BLaER1 (cell line): ENCODE measurements around the gene FAM3B.
A peak's percentile ranks its signal among the peaks of the same experiment; 100 is the strongest.
"Not testable (repeated sequence)": the region's sequence is repeated elsewhere in the genome, so short reads cannot be mapped to it uniquely, and the experiment has no call there.

ENCODE experiments used
- H3K27ac ChIP-seq: shearing (Covaris generic); formaldehyde crosslinking; 2 replicates; pipeline ENCODE4 v1.8.1; 2022
- H3K27me3 ChIP-seq: shearing (Covaris generic); formaldehyde crosslinking; 2 replicates; pipeline ENCODE4 v1.8.1; 2022
- H3K36me3 ChIP-seq: shearing (Covaris generic); formaldehyde crosslinking; 2 replicates; pipeline ENCODE4 v1.8.1; 2022
- H3K4me1 ChIP-seq: shearing (Covaris generic); formaldehyde crosslinking; 2 replicates; pipeline ENCODE4 v1.8.1; 2022
- H3K4me2 ChIP-seq: shearing (Covaris generic); formaldehyde crosslinking; 2 replicates; pipeline ENCODE4 v1.8.1; 2022
- H3K4me3 ChIP-seq: shearing (Covaris generic); formaldehyde crosslinking; 2 replicates; pipeline ENCODE4 v1.8.1; 2022
- H3K9ac ChIP-seq: shearing (Covaris generic); formaldehyde crosslinking; 2 replicates; pipeline ENCODE4 v1.8.1; 2022
- H3K9me3 ChIP-seq: shearing (Covaris generic); formaldehyde crosslinking; 2 replicates; pipeline ENCODE4 v1.8.1; 2022
- H4K20me1 ChIP-seq: shearing (Covaris generic); formaldehyde crosslinking; 2 replicates; pipeline ENCODE4 v1.8.1; 2022
- Cebpa-rat ChIP-seq: shearing (Covaris generic); IDR thresholded peaks from 2 replicates; pipeline ENCODE4 v1.8.1; 2022

FAM3B gene

GRCh38 chr21:41348434-41348833 lies 31.8 kb downstream of the FAM3B start:
- no peaks in the 10 kb centered on the region for H3K9me3 ChIP-seq
- no peak for TF ChIP-seq Cebpa-rat
- no peaks in the 10 kb centered on the region for H4K20me1 ChIP-seq
- no peaks in the 10 kb centered on the region; the same call in none of the 2 replicates for H3K4me1 ChIP-seq
- H3K27me3 ChIP-seq: no peaks in the 10 kb centered on the region
- no peaks in the 10 kb centered on the region for H3K36me3 ChIP-seq
- H3K4me3 ChIP-seq: no peak overlapping the region
- no peak overlapping the region; the same call in 1 of the 2 replicates for H3K4me2 ChIP-seq
- H3K9ac ChIP-seq: no peak overlapping the region
- no peak overlapping the region for H3K27ac ChIP-seq

DNA sequence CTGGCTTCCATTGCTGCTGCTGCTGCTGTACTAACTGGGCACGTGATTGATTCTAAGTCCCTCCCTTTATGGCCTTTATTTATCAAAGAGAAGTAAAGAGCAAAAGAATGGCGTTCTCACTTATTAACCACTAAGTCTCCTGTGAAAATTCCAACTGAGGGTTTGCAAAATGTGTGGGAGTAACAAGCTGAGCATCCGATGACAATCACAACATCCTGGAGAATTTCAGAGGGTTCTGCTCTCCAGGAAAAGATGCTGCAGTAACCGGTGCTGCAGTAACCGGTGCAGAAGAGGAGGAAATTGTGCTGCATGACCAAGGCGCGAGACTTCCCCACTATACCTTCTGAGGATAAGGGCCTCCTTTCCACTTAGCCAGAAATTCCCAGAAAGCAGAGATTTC lies 32.5 kb downstream of the FAM3B start:
- TF ChIP-seq Cebpa-rat: no peak
- Histone ChIP-seq H3K27me3 (no peaks in the 10 kb centered on the region), H3K4me1 (no peaks in the 10 kb centered on the region; the same call in none of the 2 replicates), H3K27ac (no peak overlapping the region), H3K4me3 (no peak overlapping the region), H4K20me1 (no peaks in the 10 kb centered on the region), H3K4me2 (no peak overlapping the region), H3K9me3 (no peaks in the 10 kb centered on the region), H3K36me3 (no peaks in the 10 kb centered on the region), H3K9ac (no peak overlapping the region)

GRCh38 chr21:41349619-41350390 lies 33.2 kb downstream of the FAM3B start:
- Histone ChIP-seq H3K9ac (no peak overlapping the region), H3K27ac (no peak overlapping the region), H3K4me2 (no peak overlapping the region), H4K20me1 (no peaks in the 10 kb centered on the region), H3K4me3 (no peak overlapping the region), H3K27me3 (no peaks in the 10 kb centered on the region), H3K4me1 (no peaks in the 10 kb centered on the region; the same call in 1 of the 2 replicates), H3K36me3 (no peaks in the 10 kb centered on the region), H3K9me3 (no peaks in the 10 kb centered on the region)
- no peak for TF ChIP-seq Cebpa-rat

- Histone ChIP-seq H4K20me1 (no peaks in the 10 kb centered on the region), H3K27ac (no peak overlapping the region), H3K9me3 (no peaks in the 10 kb centered on the region), H3K9ac (no peak overlapping the region), H3K36me3 (no peaks in the 10 kb centered on the region), H3K4me2 (no peak overlapping the region), H3K4me1 (no peaks in the 10 kb centered on the region; the same call in 1 of the 2 replicates), H3K27me3 (no peaks in the 10 kb centered on the region), H3K4me3 (no peak overlapping the region)
- TF ChIP-seq Cebpa-rat: no peak
Observed at GRCh38 chr21:41350436-41351155, 34.0 kb downstream of the FAM3B start.

- Histone ChIP-seq H3K36me3 (no peaks in the 10 kb centered on the region), H3K9me3 (no peaks in the 10 kb centered on the region), H3K27ac (no peak overlapping the region), H4K20me1 (no peaks in the 10 kb centered on the region), H3K4me3 (no peak overlapping the region), H3K4me2 (no peak overlapping the region), H3K9ac (no peak overlapping the region), H3K27me3 (no peaks in the 10 kb centered on the region), H3K4me1 (peaks cover 28% of the 10 kb centered on the region)
- TF ChIP-seq Cebpa-rat: no peak
Observed at GRCh38 chr21:41357546-41357945, 40.9 kb downstream of the FAM3B start.

- Histone ChIP-seq H3K27ac (0 out of 2 replicates have a peak overlapping the region, but pooled peaks have one; percentile 9), H3K36me3 (no peaks in the 10 kb centered on the region), H3K9ac (no peak overlapping the region), H3K9me3 (no peaks in the 10 kb centered on the region), H3K4me2 (no peak overlapping the region), H3K27me3 (no peaks in the 10 kb centered on the region), H3K4me1 (peaks cover 38% of the 10 kb centered on the region), H3K4me3 (no peak overlapping the region), H4K20me1 (no peaks in the 10 kb centered on the region)
- no peak for TF ChIP-seq Cebpa-rat
Observed at GRCh38 chr21:41358193-41359166, 41.9 kb downstream of the FAM3B start.

GRCh38 chr21:41359286-41359685 lies 42.7 kb downstream of the FAM3B start:
- Histone ChIP-seq H3K9me3 (no peaks in the 10 kb centered on the region), H3K4me3 (no peak overlapping the region), H3K4me1 (peaks cover 46% of the 10 kb centered on the region), H3K9ac (no peak overlapping the region), H3K27ac (0 out of 2 replicates have a peak overlapping the region, but pooled peaks have one; percentile 9), H3K36me3 (no peaks in the 10 kb centered on the region), H3K27me3 (no peaks in the 10 kb centered on the region), H3K4me2 (no peak overlapping the region), H4K20me1 (no peaks in the 10 kb centered on the region)
- no peak for TF ChIP-seq Cebpa-rat

GRCh38 chr21:41359754-41360071 lies 43.1 kb downstream of the FAM3B start:
- H4K20me1 ChIP-seq, H3K36me3 ChIP-seq, H3K27ac ChIP-seq, H3K9me3 ChIP-seq, H3K4me2 ChIP-seq, H3K9ac ChIP-seq, H3K27me3 ChIP-seq, H3K4me3 ChIP-seq: not testable (repeated sequence)
- H3K4me1 ChIP-seq: peaks cover 50% of the 10 kb centered on the region

- Histone ChIP-seq H3K27ac (peak overlapping the region; percentile 94), H3K4me2 (peak overlapping the region; percentile 85), H3K36me3 (no peaks in the 10 kb centered on the region), H4K20me1 (no peaks in the 10 kb centered on the region), H3K27me3 (no peaks in the 10 kb centered on the region), H3K9ac (no peak overlapping the region), H3K9me3 (no peaks in the 10 kb centered on the region), H3K4me1 (peaks cover 55% of the 10 kb centered on the region), H3K4me3 (no peak overlapping the region)
- no peak for TF ChIP-seq Cebpa-rat
Observed at GRCh38 chr21:41360072-41360821, 43.6 kb downstream of the FAM3B start.
